Medulla oblongata (tissue), 1 donor: ENCODE data around the gene AKT2.
"Not testable (repeated sequence)": the region's sequence is repeated elsewhere in the genome, so short reads cannot be mapped to it uniquely, and the experiment has no call there.

Experiments
- DNase-seq: peaks from one replicate; pipeline ENCODE4 v3.0.0-alpha.2; 2015; ENCODE audit errors: extremely low spot score

Gene AKT2

GRCh38 chr19:40284501-40285352 lies at the start of gene AKT2:
AKT2 (minus strand) TSS chr19:40285345; CDS start chr19:40265267, 20,078 bp downstream.
- peak; percentile 43 for DNase-seq

- DNase-seq = not testable (repeated sequence)
Observed at GRCh38 chr19:40333083-40333482, 47.9 kb upstream of the AKT2 start.

- DNase-seq = peak; percentile 72
Observed at GRCh38 chr19:40332669-40333068, 47.5 kb upstream of the AKT2 start.

GRCh38 chr19:40331052-40331451 lies 45.9 kb upstream of the AKT2 start:
- no peak for DNase-seq

GRCh38 chr19:40326201-40326600 lies 41.1 kb upstream of the AKT2 start:
- DNase-seq = no peak

GRCh38 chr19:40323705-40324104 lies 38.6 kb upstream of the AKT2 start:
- DNase-seq = no peak

- no peak for DNase-seq
Observed at GRCh38 chr19:40322951-40323615, 37.9 kb upstream of the AKT2 start.

- no peak for DNase-seq
Observed at GRCh38 chr19:40322271-40322610, 37.1 kb upstream of the AKT2 start.

- no peak for DNase-seq
Observed at GRCh38 chr19:40321566-40322270, 36.6 kb upstream of the AKT2 start.

GRCh38 chr19:40321076-40321475 lies 35.9 kb upstream of the AKT2 start:
- no peak for DNase-seq

GRCh38 chr19:40320558-40320935 lies 35.4 kb upstream of the AKT2 start:
- DNase-seq = no peak

GRCh38 chr19:40317338-40317737 lies 32.2 kb upstream of the AKT2 start:
- DNase-seq = no peak

- no peak for DNase-seq
Observed at GRCh38 chr19:40315812-40316470, 30.8 kb upstream of the AKT2 start.

GRCh38 chr19:40314656-40315055 lies 29.5 kb upstream of the AKT2 start:
- DNase-seq = no peak

GRCh38 chr19:40313229-40313983 lies 28.3 kb upstream of the AKT2 start:
- DNase-seq = no peak

GRCh38 chr19:40312533-40312932 lies 27.4 kb upstream of the AKT2 start:
- DNase-seq = no peak

GRCh38 chr19:40309666-40310065 lies 24.5 kb upstream of the AKT2 start:
- no peak for DNase-seq

- peak; percentile 96 for DNase-seq
Observed at GRCh38 chr19:40305403-40305802, 20.3 kb upstream of the AKT2 start.

- no peak for DNase-seq
Observed at GRCh38 chr19:40304306-40304705, 19.2 kb upstream of the AKT2 start.

- DNase-seq = no peak
Observed at GRCh38 chr19:40303765-40304164, 18.6 kb upstream of the AKT2 start.

- DNase-seq = no peak
Observed at GRCh38 chr19:40302224-40303011, 17.3 kb upstream of the AKT2 start.
